GM20431 (cell line): ENCODE results near the gene DNAJC4.

Experiments
- in situ Hi-C: fragments of 300-500 bp; cut with MseI, MboI; formaldehyde crosslinking; loops from one replicate; pipeline ENCODE4 v1.15.0; 2020; ENCODE audit warnings: low sequenced_read_pairs; ENCODE audit not compliant: unreplicated experiment

The DNAJC4 gene

DNA sequence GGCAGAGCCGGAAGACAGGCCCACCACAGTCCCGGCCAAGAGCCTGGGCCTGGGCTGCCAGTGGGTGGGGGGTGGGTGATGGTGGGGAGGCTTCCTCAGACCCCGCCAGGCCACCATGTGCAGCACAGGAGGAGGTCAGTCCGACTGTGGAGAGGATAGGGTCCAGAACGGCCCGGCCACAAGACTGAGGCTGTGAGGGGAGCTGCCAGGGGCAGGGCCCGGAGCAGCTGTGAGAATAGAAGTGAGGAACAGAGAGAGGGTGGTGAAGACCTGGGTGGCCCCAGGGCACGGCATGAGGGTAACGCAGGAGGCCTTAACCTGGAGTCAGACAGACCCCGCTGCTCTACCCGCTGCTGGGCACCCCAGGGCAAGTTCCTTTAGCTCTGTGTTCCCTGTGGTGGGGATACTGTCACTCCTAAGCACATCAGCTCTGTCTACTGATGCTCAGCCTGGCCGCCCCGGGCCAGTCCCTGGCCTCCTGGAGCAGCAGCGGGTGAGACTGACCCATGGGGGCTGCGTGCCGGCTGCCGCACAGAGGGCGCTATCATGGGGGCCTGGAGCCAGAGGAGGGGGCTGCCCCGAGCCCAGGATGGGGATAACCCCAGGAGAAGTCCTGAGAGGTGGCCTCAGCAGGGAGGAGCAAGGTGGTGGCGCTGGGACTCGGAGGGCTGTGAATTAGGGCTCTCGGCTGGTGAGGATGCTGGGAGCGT, 22.1 kb upstream of the DNAJC4 start:
- in situ Hi-C loops, result no loop called here

DNA sequence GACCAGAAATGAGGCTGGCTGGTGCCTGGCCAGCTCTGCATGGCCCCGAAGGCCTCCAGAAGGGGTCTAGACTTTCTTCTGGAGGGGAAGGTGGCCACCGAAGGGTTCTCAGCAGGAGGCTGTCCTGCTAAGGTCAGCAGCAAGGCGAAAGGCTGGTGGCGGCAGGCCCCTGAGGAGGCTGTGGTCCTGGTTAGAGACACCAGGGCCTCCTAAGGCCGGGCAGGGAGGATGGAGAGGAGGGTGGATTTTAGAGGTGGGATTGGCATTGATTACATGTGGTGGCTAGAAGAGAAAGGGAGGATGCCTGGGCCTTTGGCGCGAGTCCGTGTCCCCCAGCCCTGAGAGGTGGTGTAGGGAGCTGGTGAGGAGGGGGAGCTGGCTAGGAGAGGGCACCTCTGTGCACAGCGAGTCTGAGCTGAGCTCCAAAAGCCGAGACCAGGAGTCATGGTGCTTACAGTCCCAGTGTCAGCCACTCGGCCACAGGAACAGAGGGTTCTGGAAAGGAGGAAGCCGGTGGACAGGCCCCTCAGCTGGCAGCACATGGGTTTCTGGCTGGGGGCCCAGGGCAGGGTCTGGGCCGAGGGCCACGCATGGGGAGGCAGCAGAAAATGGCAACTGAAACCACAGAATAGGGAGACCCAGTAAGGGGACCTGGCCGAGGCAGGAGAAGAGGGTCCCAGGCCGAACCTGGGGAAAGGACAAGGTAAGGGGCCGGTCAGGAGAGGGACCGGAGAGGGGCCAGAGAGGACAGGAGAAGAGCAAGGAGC, 21.4 kb upstream of the DNAJC4 start:
- in situ Hi-C loops, result no loop called here

DNA sequence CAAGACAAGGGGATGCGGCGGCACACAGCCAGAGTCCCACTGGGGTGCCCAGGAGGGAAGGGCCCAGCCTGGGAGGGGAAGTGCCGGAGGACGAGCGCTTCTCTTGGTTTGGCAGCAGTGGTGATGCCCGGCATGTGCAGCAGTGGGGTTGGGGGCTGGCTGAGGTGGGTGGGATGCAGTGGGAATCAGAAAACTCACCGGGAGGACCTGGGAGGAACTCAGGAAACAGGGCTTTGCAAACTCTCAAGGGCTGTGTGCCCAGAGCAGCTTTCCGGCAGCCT, 20.8 kb upstream of the DNAJC4 start:
- in situ Hi-C loops, result no loop called here

DNA sequence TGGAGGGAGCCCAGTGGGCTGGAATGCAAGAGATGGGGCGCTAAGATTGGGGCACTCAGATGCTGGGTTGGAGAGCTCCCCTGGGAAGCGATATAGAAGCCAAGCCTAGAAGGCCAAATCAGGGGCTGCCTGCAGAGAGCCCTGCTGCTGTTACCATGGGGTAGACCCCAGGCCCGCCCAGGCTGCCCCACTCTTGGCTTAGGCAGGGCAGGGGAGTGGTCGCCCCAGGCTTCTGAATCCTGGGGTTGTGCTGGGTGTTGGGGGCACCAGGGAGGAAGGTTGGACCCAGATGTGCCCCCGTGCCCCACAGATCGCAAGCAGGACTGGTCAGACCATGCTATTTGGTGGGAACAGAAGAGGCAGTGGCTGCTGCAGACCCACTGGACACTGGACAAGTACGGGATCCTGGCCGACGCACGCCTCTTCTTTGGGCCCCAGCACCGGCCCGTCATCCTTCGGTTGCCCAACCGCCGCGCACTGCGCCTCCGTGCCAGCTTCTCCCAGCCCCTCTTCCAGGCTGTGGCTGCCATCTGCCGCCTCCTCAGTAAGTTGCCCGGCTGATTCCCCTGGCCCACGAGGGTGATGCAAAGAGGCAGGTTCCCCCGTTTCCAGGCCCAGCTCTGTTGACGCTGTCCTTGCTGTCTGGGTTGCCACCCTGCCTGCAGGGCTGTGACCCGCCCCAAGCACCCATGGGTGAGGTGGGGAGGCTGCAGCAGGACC, 19.9 kb upstream of the DNAJC4 start:
- in situ Hi-C loops, result no loop called here

DNA sequence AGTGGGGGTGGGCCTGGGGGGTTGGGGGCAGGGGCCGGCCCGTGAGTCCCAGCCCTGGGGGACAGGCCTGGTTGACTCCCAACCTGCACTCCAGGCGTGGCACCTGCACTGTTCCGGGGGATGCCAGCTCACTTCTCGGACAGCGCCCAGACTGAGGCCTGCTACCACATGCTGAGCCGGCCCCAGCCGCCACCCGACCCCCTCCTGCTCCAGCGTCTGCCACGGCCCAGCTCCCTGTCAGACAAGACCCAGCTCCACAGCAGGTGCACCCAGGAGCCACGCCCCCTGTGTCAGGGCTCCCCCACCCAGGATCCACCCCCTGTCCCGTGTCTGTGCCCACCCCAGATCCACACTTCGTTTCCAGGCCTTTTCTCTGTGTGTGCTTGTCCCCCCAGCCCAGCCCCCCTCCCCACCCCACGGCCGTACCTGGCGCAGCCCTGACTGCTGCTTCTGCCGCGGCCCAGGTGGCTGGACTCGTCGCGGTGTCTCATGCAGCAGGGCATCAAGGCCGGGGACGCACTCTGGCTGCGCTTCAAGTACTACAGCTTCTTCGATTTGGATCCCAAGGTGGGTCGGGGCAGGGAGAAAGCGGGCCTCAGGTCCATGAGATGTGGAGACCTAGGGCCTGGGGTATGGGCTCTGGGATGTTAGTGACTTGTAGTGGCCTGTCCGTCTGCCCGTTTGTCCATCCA, 19.0 kb upstream of the DNAJC4 start:
- in situ Hi-C loops, result no loop called here

DNA sequence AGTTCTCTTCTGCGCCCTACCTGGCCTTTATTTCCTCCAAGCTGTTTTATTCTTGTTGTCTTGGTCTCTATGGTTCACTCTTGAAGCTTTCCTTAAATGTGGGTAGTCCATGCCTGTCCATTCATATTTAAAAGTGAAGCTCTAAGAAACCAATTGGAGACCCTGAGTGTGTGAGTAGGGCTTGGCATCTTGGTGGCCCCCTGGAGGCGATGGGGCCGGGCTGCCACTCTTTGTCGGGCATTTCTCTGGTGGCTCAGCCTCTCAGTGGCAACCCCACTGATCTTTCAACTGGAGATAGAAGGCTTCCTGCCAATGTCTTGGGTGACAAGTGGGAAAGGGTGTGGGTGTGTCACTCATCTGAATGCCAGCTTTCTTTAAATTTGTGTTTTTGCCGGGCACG, 13.5 kb upstream of the DNAJC4 start:
- in situ Hi-C loops, result no loop called here

DNA sequence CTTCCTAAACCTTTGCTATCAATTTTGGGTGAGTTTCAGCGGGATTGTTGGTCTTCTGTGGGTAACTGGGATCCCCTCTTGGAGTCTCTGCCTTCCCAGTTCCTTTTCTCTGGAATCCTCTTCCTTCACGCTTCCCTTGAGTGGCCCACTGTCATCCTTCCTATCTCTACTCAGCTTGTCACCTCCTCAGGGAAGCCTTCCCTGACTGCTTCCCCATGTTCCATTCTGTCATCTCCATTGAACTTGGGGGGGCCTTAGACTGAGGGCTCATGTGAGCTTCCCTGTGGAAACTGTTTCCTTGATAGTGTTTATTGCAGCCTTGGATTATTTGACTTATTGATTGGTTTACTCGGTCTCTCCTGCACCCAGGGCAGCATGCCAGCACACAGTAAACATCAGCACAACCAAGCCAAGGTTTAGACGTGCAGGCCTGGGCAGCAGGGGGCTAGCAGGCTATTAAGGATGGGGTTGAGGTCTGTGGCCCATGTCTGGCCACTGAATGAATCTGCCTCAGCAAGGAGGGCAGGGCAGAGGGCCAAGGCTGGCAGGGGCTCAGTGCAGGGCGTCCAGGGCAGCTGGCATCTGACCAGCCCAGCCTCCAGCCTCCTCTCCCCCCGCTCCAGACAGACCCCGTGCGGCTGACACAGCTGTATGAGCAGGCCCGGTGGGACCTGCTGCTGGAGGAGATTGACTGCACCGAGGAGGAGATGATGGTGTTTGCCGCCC, 11.6 kb upstream of the DNAJC4 start:
- in situ Hi-C loops, result no loop called here

DNA sequence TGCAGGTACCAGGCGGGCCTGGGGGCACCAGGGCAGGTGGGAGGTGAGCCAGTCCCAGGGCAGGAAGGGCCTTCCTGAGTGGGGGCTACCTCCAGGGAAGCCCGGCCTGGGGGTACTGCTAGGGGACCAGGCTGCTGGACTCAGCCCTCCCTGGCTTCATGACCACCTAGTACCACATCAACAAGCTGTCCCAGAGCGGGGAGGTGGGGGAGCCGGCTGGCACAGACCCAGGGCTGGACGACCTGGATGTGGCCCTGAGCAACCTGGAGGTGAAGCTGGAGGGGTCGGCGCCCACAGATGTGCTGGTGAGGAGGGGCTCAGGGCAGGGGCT, 11.0 kb upstream of the DNAJC4 start:
- in situ Hi-C loops, result no loop called here

DNA sequence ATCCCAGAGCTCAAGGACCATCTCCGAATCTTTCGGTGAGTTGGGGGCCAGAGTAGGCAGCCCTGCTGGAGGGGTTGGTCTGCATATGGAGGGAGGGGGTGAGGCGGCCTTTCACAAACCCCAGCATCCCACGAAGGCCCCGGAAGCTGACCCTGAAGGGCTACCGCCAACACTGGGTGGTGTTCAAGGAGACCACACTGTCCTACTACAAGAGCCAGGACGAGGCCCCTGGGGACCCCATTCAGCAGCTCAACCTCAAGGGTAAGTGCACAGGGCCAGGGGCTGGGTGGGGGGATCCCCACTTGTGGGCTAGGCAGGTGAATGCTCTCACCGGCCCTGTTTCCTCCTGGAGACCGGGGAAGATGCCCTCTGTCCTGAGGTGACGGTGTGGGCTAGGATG, 10.6 kb upstream of the DNAJC4 start:
- in situ Hi-C loops, result no loop called here

DNA sequence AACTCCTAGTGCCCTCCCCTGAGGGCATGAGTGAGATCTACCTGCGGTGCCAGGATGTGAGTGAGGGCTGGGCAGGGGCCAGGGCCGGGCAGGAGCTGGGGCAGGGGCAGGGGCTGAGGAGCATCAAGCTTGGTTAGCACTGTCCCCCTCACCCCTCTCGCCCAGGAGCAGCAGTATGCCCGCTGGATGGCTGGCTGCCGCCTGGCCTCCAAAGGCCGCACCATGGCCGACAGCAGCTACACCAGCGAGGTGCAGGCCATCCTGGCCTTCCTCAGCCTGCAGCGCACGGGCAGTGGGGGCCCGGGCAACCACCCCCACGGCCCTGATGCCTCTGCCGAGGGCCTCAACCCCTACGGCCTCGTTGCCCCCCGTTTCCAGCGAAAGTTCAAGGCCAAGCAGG, 10.1 kb upstream of the DNAJC4 start:
- in situ Hi-C loops, result no loop called here

DNA sequence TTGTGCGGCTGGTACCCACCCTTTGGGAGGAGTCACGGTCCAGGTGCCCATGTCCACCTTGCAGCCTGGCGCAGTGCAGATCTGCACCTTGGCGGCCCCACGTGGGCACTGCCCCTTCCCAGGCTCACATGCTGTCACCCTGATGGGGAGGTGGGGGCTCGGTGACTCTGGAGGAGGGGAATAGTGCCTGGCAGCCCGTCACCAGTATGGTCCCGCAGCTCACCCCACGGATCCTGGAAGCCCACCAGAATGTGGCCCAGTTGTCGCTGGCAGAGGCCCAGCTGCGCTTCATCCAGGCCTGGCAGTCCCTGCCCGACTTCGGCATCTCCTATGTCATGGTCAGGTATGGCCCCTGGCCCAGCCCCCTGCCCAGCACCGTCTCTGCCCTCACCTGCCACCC, 9.6 kb upstream of the DNAJC4 start:
- in situ Hi-C loops, result no loop called here

DNA sequence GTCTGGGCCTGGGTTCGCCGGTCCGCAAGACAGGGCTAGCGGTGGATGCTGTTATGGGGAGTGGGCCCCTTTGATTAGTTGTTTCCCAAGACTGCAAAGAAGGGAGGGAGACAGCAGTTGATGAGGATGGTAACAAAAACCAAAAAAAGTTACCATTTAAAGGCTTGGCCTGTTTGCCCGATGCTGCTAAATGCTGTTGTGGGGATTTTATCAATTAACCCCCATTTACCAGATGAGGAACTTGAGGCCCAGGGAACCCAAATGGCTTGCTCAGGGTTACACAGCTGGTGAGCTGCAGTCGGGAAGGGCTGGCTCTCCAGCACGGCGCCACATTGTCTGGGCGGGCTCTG, 7.7 kb upstream of the DNAJC4 start:
- in situ Hi-C loops, result no loop called here

DNA sequence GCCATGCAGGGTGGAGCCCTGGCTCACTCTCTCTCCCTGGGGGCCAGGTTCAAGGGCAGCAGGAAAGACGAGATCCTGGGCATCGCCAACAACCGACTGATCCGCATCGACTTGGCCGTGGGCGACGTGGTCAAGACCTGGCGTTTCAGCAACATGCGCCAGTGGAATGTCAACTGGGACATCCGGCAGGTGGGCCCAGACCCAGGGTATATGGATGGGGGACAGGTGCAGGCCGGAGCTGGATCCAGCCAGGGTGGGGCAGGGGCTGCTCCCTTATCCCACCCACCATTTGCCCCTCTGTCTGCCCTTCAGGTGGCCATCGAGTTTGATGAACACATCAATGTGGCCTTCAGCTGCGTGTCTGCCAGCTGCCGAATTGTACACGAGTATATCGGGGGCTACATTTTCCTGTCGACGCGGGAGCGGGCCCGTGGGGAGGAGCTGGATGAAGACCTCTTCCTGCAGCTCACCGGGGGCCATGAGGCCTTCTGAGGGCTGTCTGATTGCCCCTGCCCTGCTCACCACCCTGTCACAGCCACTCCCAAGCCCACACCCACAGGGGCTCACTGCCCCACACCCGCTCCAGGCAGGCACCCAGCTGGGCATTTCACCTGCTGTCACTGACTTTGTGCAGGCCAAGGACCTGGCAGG, 7.2 kb upstream of the DNAJC4 start:
- in situ Hi-C loops, result no loop called here

DNA sequence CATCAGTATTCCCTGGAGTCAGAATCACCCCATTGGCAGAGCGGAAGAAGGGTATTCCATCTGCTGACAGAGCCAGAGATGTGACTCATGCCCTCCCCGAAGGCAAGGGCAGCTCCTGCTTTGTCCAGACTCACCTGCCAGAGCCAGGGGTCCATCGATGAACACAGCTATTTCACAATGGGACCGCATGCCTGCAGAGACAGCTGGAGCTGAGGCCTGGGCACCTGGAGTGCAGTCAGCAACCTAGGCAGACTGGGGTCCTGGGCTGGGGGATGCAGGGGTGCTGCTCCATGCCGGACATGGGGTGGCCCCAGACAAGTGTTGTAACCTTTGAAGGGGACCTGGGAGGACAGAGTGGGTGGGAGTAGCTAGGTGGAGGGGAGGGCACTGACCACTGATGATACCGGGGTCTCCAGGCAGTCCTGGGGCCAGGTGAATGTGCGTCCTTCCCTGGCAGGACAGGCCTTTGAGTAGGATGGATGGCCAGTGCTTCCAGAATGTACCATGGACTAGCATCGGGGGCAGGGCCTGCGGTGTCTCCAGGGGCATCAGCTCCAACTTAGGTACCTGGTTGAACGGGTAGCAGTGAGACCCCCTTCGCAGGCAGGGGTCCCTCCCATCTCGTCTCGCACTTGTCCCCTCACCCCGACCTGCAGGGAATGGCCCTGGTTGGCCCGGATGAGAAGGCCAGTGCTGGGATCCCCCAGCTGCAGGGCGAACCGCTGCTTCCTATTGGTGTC, 6.0 kb upstream of the DNAJC4 start:
- in situ Hi-C loops, result no loop called here

DNA sequence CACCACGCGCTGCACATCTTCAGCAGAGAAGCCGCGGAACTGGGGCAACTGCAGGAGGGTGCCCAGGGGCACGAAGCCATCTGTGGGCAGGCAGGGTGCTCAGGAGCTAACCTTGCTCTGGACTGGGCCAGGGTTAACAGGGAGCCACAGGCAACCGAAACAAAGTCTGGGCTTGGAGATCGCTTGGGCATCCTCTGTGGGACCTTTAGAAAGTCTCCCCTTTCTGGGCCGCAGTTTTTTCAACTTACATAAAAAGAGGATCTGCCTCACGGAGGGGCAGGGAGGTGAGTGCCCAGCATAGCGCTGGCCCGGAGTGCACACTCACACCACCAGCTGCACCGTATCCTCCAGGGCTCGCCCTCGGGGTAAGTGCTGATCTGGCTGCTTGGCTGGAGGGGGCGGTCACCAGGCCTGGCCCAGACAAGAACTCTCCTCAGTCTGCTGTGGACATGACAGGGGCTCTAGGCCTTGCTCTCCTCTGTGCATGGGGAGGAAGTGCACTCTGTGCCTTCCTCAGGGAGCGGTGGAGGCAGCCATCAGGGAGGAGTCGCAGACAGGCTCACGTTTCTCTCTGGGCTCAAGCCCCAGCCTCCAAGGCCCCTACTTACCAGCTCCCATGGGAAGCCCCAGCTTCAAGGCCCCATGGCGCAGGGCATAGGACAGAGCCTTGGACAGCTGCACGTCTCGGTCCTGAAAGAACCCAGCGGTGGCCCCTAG, 5.3 kb upstream of the DNAJC4 start:
- in situ Hi-C loops, result no loop called here

DNA sequence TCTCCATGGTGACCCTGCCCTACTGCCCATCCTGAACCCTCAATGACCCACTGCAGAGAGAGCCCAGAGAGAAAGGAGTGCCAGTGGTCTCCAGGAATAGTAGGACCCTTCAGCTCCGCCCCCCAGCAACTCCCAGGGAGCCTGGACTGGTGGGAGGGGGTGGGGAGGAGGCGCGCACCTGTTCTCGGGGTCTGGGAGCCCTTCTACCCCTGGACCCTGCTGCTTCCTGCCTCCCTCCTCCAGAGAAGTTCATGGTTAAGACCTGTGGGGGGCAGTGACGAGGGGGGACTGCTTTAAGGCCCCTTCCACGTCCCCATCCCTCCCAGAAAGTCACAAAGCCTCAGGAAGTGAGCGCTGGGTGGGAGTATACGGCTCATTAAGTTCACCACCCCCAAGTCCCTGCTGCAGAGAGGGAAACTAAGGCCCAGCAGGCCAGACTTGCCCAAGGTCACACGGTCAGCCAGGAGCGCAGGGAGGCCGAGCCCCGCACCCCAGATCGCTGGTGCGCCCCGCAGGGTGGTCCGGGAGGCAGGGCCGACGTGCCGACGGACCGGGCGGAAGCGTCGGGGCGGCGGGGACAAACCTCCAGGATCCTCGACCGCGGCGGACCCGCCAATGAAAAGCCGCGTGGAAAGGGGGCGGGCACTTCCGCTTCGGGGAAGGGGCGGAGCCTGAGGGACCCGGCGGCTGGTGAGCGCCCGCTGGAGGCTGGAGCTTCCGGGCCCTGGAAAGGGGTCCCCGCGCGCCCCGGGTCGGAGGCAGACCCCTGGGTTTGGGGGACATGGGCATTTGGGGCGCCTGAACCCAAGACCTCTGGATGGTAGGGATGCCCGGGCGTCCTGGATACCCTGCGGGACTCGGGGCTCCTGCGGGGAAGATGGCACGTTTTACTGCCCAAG, 4.5 kb upstream of the DNAJC4 start, which contains the start of the genes NUDT22 and TRPT1:
Gene NUDT22 (plus strand): TSS at position 667 of the 899 bp plus-strand sequence. CDS start 379 bp downstream, outside the sequence.
Gene TRPT1 (minus strand): TSS at position 579 of the 899 bp plus-strand sequence. CDS start 326 bp downstream, at position 253.
- in situ Hi-C loops, result no loop called here

DNA sequence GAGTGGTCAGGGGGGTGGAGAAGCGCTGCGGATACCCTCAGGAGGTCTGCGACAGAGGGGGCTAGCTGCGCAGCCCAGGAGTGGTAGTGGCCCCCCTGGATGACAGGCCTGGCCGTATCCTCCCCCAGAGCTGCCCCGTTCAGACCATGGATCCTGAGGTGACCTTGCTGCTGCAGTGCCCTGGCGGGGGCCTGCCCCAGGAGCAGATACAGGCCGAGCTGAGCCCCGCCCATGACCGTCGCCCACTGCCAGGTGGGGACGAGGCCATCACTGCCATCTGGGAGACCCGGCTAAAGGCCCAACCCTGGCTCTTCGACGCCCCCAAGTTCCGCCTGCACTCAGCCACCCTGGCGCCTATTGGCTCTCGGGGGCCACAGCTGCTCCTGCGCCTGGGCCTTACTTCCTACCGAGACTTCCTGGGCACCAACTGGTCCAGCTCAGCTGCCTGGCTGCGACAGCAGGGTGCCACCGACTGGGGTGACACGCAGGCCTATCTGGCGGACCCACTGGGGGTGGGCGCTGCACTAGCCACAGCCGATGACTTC, 3.8 kb upstream of the DNAJC4 start:
- in situ Hi-C loops, result no loop called here
